HepG2 (cell line): ENCODE results near the gene SETD1A. TPM values are rescaled to one million over a fixed set of nuclear protein-coding genes. Genes with fewer than 3 reads are reported as not detected.

Experiments
- CCDC6 ChIP-seq: sonication (generic); formaldehyde crosslinking; IDR thresholded peaks from 2 replicates; pipeline ENCODE4 v1.8.1; 2022; ENCODE audit warnings: mild to moderate bottlenecking, missing genetic modification reagents, moderate library complexity
- CHCHD3 ChIP-seq: sonication (generic); formaldehyde crosslinking; IDR thresholded peaks from 2 replicates; pipeline ENCODE4 v1.8.0; 2022; ENCODE audit warnings: mild to moderate bottlenecking, missing genetic modification reagents, moderate library complexity
- ERF ChIP-seq: IDR thresholded peaks from 2 replicates; pipeline ENCODE4 v1.6.1; 2018; ENCODE audit warnings: missing biosample characterization, missing genetic modification reagents
- KDM5B ChIP-seq: sonication (generic); formaldehyde crosslinking; IDR thresholded peaks from 2 replicates; pipeline ENCODE4 v1.4.0; 2020; ENCODE audit warnings: missing genetic modification reagents, mild to moderate bottlenecking, borderline replicate concordance
- MATR3 ChIP-seq: sonication (generic); formaldehyde crosslinking; IDR thresholded peaks from 2 replicates; pipeline ENCODE4 v1.4.0; 2020; ENCODE audit warnings: missing genetic modification reagents
- MLLT10 ChIP-seq: sonication (generic); formaldehyde crosslinking; IDR thresholded peaks from 2 replicates; pipeline ENCODE4 v1.4.0; 2020; ENCODE audit warnings: missing genetic modification reagents
- SKI ChIP-seq: fragments of 450-650 bp; IDR thresholded peaks from one replicate; pipeline ENCODE4 v1.6.1; 2018; ENCODE audit warnings: mild to moderate bottlenecking; ENCODE audit not compliant: partially characterized antibody
- SSRP1 ChIP-seq: IDR thresholded peaks from 2 replicates; pipeline ENCODE4 v1.6.1; 2016; ENCODE audit warnings: control low read depth
- ZBTB8A ChIP-seq: sonication (generic); formaldehyde crosslinking; IDR thresholded peaks from 2 replicates; pipeline ENCODE4 v1.4.0; 2020; ENCODE audit warnings: mild to moderate bottlenecking, low read depth, missing genetic modification reagents, borderline replicate concordance
- ZFP41 ChIP-seq: sonication (generic); formaldehyde crosslinking; IDR thresholded peaks from 2 replicates; pipeline ENCODE4 v1.4.0; 2020; ENCODE audit warnings: mild to moderate bottlenecking, missing genetic modification reagents, borderline replicate concordance
- ZFP62 ChIP-seq: sonication (generic); formaldehyde crosslinking; IDR thresholded peaks from 2 replicates; pipeline ENCODE4 v1.4.0; 2020; ENCODE audit warnings: missing genetic modification reagents
- ZNF33A ChIP-seq: sonication (generic); formaldehyde crosslinking; IDR thresholded peaks from 2 replicates; pipeline ENCODE4 v1.5.1; 2020; ENCODE audit warnings: missing genetic modification reagents, mild to moderate bottlenecking, moderate library complexity, borderline replicate concordance
- ZNF883 ChIP-seq: sonication (generic); formaldehyde crosslinking; IDR thresholded peaks from 2 replicates; pipeline ENCODE4 v1.5.1; 2020; ENCODE audit warnings: mild to moderate bottlenecking, missing genetic modification reagents; ENCODE audit errors: not compliant biosample characterization
- polyA plus RNA-seq, 8 experiments: library from polyadenylated mRNA; depleted of rRNA in 3 of 8; stranded (reverse) in 7 of 8; unstranded in 1 of 8; fragments of >200 nt; fragmentation: Illumina TruSeq in 4 of 8; extraction: Trizol in 4 of 8; gene quantifications; 2 replicates each; pipeline versions ENCODE4 v1.2.1 to v1.2.3, GENCODE V29; 2011 to 2016; ENCODE audit warnings: low read depth in 4 of 8, missing spikeins in 1 of 8, mixed read lengths in 1 of 8; ENCODE audit not compliant: insufficient read depth in 1 of 8
- total RNA-seq, 5 experiments: library from RNA; depleted of rRNA; stranded (reverse); fragments of >200 nt; fragmentation: Illumina TruSeq; extraction: Trizol; gene quantifications; 2 replicates each; pipeline ENCODE4 v1.2.3, GENCODE V29; 2016; ENCODE audit warnings: low read depth in 1 of 5
- TF ChIP-seq, protein P1 (sequence below): sonication (generic); formaldehyde crosslinking; IDR thresholded peaks from 2 replicates; pipeline ENCODE4 v1.4.0; 2020; ENCODE audit warnings: mild to moderate bottlenecking, missing genetic modification reagents
- TF ChIP-seq, protein P2 (sequence below): sonication (generic); formaldehyde crosslinking; IDR thresholded peaks from 2 replicates; pipeline ENCODE4 v1.4.0; 2020; ENCODE audit warnings: mild to moderate bottlenecking, missing genetic modification reagents
- TF ChIP-seq, protein P3 (sequence below): sonication (generic); formaldehyde crosslinking; IDR thresholded peaks from 2 replicates; pipeline ENCODE4 v1.5.0; 2020; ENCODE audit warnings: mild to moderate bottlenecking, missing genetic modification reagents

SETD1A gene
- total and polyA plus RNA-seq, 2 of the 13 experiments (the other 11 are each of a cell fraction or from before 2014, with no cell fraction given), result 3.8 to 5.6 TPM

GRCh38 chr16:31033709-31034492 is 76.3 kb downstream of the SETD1A start (continued):
- TF ChIP-seq ZNF883 (CRISPR knock-in tag), result no peak
- TF ChIP-seq ZBTB8A (CRISPR knock-in tag), result no peak
- TF ChIP-seq, protein P1, sequence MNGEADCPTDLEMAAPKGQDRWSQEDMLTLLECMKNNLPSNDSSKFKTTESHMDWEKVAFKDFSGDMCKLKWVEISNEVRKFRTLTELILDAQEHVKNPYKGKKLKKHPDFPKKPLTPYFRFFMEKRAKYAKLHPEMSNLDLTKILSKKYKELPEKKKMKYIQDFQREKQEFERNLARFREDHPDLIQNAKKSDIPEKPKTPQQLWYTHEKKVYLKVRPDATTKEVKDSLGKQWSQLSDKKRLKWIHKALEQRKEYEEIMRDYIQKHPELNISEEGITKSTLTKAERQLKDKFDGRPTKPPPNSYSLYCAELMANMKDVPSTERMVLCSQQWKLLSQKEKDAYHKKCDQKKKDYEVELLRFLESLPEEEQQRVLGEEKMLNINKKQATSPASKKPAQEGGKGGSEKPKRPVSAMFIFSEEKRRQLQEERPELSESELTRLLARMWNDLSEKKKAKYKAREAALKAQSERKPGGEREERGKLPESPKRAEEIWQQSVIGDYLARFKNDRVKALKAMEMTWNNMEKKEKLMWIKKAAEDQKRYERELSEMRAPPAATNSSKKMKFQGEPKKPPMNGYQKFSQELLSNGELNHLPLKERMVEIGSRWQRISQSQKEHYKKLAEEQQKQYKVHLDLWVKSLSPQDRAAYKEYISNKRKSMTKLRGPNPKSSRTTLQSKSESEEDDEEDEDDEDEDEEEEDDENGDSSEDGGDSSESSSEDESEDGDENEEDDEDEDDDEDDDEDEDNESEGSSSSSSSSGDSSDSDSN (CRISPR knock-in tag), result 0 out of 2 replicates have a peak, but pooled peaks have one; percentile 7
- TF ChIP-seq, protein P2, sequence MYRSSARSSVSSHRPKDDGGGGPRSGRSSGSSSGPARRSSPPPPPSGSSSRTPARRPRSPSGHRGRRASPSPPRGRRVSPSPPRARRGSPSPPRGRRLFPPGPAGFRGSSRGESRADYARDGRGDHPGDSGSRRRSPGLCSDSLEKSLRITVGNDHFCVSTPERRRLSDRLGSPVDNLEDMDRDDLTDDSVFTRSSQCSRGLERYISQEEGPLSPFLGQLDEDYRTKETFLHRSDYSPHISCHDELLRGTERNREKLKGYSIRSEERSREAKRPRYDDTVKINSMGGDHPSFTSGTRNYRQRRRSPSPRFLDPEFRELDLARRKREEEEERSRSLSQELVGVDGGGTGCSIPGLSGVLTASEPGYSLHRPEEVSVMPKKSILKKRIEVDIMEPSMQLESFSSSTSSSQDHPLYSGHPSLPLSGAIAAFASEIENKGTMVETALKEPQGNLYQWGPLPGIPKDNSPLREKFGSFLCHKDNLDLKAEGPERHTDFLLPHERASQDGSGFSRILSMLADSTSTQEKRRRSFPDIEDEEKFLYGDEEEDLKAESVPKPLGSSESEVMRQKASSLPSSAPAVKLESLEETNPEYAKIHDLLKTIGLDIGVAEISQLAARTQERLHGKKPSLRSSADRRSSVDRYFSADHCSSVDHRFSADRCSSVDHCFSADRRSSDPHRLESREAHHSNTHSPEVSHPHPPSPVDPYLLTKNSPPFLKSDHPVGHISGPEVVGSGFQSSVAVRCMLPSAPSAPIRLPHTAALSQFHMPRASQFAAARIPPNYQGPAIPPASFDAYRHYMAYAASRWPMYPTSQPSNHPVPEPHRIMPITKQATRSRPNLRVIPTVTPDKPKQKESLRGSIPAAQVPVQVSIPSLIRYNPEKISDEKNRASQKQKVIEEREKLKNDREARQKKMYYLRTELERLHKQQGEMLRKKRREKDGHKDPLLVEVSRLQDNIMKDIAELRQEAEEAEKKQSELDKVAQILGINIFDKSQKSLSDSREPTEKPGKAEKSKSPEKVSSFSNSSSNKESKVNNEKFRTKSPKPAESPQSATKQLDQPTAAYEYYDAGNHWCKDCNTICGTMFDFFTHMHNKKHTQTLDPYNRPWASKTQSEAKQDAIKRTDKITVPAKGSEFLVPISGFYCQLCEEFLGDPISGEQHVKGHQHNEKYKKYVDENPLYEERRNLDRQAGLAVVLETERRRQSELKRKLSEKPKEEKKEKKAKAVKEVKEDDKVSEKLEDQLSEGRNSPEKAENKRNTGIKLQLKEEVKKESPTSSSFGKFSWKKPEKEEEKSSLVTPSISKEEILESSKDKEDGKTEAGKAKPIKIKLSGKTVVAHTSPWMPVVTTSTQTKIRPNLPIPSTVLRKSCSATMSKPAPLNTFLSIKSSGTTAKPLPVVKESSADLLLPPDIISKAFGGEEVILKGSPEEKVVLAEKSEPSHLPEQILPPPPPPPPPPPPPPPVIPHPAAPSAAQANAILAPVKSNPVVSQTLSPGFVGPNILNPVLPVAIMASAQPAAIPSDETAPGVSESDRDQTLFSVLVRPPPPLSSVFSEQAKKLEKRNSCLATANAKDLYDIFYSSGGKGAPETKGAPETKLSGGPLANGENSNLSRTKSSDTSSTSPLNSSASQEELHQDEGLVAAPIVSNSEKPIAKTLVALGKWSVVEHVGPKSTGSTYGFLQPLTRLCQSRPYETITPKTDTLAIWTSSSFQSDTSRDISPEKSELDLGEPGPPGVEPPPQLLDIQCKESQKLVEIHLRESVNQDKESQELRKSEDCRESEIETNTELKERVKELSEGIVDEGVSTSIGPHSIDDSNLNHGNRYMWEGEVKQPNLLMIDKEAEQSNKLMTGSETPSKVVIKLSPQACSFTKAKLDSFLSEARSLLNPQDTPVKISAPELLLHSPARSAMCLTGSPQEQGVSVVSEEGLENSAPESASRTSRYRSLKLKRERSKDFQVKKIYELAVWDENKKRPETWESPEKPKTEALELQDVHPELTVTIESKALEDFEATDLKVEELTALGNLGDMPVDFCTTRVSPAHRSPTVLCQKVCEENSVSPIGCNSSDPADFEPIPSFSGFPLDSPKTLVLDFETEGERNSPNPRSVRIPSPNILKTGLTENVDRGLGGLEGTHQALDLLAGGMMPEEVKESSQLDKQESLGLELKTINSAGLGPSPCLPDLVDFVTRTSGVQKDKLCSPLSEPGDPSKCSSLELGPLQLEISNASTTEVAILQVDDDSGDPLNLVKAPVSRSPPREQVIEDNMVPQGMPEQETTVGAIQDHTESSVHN (CRISPR knock-in tag), result no peak; the same call in 1 of the 2 replicates
- TF ChIP-seq, protein P3, sequence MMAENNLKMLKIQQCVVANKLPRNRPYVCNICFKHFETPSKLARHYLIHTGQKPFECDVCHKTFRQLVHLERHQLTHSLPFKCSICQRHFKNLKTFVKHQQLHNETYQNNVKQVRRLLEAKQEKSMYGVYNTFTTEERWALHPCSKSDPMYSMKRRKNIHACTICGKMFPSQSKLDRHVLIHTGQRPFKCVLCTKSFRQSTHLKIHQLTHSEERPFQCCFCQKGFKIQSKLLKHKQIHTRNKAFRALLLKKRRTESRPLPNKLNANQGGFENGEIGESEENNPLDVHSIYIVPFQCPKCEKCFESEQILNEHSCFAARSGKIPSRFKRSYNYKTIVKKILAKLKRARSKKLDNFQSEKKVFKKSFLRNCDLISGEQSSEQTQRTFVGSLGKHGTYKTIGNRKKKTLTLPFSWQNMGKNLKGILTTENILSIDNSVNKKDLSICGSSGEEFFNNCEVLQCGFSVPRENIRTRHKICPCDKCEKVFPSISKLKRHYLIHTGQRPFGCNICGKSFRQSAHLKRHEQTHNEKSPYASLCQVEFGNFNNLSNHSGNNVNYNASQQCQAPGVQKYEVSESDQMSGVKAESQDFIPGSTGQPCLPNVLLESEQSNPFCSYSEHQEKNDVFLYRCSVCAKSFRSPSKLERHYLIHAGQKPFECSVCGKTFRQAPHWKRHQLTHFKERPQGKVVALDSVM, result 0 out of 2 replicates have a peak, but pooled peaks have one; percentile 5
- no peak; the same call in 1 of the 2 replicates for TF ChIP-seq MATR3 (CRISPR knock-in tag)
- TF ChIP-seq MLLT10 (CRISPR knock-in tag), result no peak
- TF ChIP-seq ERF, result peak; percentile 91; the same call in 1 of the 2 replicates
- no peak for TF ChIP-seq ZFP41 (CRISPR knock-in tag)
- TF ChIP-seq KDM5B (CRISPR knock-in tag), result peak; percentile 90
- TF ChIP-seq CHCHD3, result no peak; the same call in 1 of the 2 replicates
- TF ChIP-seq ZFP62 (CRISPR knock-in tag), result no peak
- TF ChIP-seq CCDC6 (CRISPR knock-in tag), result peak; percentile 50; the same call in 1 of the 2 replicates
- TF ChIP-seq ZNF33A (CRISPR knock-in tag), result no peak
- no peak for TF ChIP-seq SSRP1 (CRISPR knock-in tag)
- TF ChIP-seq SKI, result no peak
